KMS-11 (cell line): Measurements from ENCODE around the gene RALGDS.

ENCODE experiments used
- H2AFZ ChIP-seq: fragments of 200-600 bp; sonication (generic); 2 replicates; pipeline ENCODE4 v1.6.1; 2016; ENCODE audit warnings: antibody characterized with exemption, mixed run types, low read depth
- H3K27ac ChIP-seq: fragments of 200-600 bp; sonication (generic); 2 replicates; pipeline ENCODE4 v1.6.1; 2016; ENCODE audit warnings: mild to moderate bottlenecking, mixed run types
- H3K27me3 ChIP-seq: fragments of 200-600 bp; sonication (generic); 2 replicates; pipeline ENCODE4 v1.6.1; 2017; ENCODE audit warnings: mild to moderate bottlenecking, low read depth, mixed run types, moderate library complexity; ENCODE audit not compliant: insufficient read depth
- H3K36me3 ChIP-seq: fragments of 200-600 bp; sonication (generic); 2 replicates; pipeline ENCODE4 v1.6.1; 2017; ENCODE audit warnings: mild to moderate bottlenecking, mixed run types; ENCODE audit not compliant: insufficient read depth
- H3K4me1 ChIP-seq: fragments of 200-600 bp; sonication (generic); 2 replicates; pipeline ENCODE4 v1.6.1; 2016; ENCODE audit warnings: mild to moderate bottlenecking, low read depth, mixed run types; ENCODE audit not compliant: poor library complexity, severe bottlenecking
- H3K4me2 ChIP-seq: fragments of 200-600 bp; sonication (generic); 2 replicates; pipeline ENCODE4 v1.7.0; 2016; ENCODE audit warnings: mild to moderate bottlenecking, mixed run types
- H3K4me3 ChIP-seq: fragments of 200-600 bp; sonication (generic); IDR thresholded peaks from 2 replicates; pipeline ENCODE4 v1.6.1; 2017; ENCODE audit warnings: low read depth, low read length, mixed read lengths; ENCODE audit not compliant: insufficient read depth
- H3K79me2 ChIP-seq: fragments of 200-600 bp; sonication (generic); 2 replicates; pipeline ENCODE4 v1.6.1; 2016; ENCODE audit warnings: low read depth, mixed run types; ENCODE audit not compliant: insufficient read depth
- H3K9ac ChIP-seq: fragments of 200-600 bp; sonication (generic); 2 replicates; pipeline ENCODE4 v1.6.1; 2016; ENCODE audit warnings: mild to moderate bottlenecking, mixed run types
- H4K20me1 ChIP-seq: fragments of 200-600 bp; sonication (generic); 2 replicates; pipeline ENCODE4 v1.6.1; 2016; ENCODE audit warnings: mild to moderate bottlenecking, mixed run types; ENCODE audit not compliant: insufficient read depth
- TF ChIP-seq, protein P1 (sequence below): fragments of 200-600 bp; sonication (generic); conservative IDR thresholded peaks from 2 replicates; pipeline ENCODE4 v1.6.1; 2017; ENCODE audit warnings: low read depth, mild to moderate bottlenecking, antibody characterized with exemption, low read length, moderate library complexity, mixed read lengths

The RALGDS gene

DNA sequence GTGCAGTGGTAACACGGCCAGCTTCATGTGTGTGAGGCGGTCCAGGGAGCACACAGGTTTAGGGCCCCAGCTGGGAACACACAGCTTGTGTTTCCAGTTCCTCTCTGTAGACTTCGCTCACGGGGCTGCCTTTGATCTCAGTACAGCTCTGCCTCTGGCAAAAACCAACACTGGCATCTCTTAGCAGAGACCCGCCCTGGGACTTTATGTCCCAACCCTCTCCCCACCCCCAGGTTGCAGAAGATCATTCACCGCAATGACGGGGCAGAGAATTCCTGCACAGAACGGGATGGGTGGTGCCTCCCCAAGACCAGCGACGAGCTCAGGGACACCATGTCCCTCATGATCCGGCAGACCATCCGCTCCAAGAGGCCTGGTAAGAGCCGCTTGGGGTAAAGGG is 64.5 kb downstream of the RALGDS start:
- no peak overlapping the region for H3K4me2 ChIP-seq

DNA sequence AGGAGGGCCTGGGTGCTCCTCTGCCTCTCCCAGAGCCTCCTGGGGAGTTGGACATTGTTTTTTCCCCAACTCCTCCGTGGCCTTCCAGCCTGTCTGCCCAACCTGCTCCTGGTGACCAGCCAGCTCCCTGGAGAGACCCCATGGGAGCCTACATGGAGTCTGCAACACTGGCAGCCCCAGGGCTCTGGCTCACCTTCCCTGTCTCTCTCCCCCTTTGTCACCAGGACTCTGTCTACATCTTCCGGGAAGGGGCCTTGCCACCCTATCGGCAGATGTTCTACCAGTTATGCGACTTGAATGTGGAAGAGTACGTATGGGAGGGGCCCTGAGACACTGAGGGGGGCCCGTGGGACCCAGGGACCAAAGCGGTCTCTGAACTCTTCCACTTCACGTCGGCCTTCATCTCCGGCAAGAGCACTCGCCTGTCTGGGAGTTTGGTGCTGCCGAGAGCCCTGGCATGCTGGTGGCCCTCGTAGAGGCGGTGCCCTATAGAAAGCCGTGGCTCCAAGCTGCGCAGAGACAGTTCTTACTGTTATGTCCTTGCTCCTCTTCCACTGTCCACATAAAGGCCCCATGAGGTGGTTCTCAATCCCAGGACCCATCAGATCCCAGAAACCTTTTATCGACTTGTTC is 65.1 kb downstream of the RALGDS start:
- H3K4me1 ChIP-seq, result peaks cover 29% of the 10 kb centered on the region
- H3K36me3 ChIP-seq, result no peaks in the 10 kb centered on the region
- H4K20me1 ChIP-seq, result no peaks in the 10 kb centered on the region
- H3K27me3 ChIP-seq, result no peaks in the 10 kb centered on the region
- no peak overlapping the region for H3K27ac ChIP-seq
- no peaks in the 10 kb centered on the region for H3K79me2 ChIP-seq
- no peak overlapping the region for H2AFZ ChIP-seq
- H3K9ac ChIP-seq, result no peak overlapping the region
- TF ChIP-seq, protein P1, sequence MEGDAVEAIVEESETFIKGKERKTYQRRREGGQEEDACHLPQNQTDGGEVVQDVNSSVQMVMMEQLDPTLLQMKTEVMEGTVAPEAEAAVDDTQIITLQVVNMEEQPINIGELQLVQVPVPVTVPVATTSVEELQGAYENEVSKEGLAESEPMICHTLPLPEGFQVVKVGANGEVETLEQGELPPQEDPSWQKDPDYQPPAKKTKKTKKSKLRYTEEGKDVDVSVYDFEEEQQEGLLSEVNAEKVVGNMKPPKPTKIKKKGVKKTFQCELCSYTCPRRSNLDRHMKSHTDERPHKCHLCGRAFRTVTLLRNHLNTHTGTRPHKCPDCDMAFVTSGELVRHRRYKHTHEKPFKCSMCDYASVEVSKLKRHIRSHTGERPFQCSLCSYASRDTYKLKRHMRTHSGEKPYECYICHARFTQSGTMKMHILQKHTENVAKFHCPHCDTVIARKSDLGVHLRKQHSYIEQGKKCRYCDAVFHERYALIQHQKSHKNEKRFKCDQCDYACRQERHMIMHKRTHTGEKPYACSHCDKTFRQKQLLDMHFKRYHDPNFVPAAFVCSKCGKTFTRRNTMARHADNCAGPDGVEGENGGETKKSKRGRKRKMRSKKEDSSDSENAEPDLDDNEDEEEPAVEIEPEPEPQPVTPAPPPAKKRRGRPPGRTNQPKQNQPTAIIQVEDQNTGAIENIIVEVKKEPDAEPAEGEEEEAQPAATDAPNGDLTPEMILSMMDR, result no peak
- H3K4me3 ChIP-seq, result no peak overlapping the region
- no peak overlapping the region for H3K4me2 ChIP-seq

More for the DNA sequence above, 64.5 kb downstream of the RALGDS start:
- H2AFZ ChIP-seq, result no peak overlapping the region
- no peak overlapping the region for H3K4me3 ChIP-seq
- no peak overlapping the region for H3K9ac ChIP-seq
- H3K4me1 ChIP-seq, result peaks cover 29% of the 10 kb centered on the region
- TF ChIP-seq, protein P1, result no peak
- no peaks in the 10 kb centered on the region for H3K36me3 ChIP-seq
- H3K79me2 ChIP-seq, result no peaks in the 10 kb centered on the region
- no peaks in the 10 kb centered on the region for H3K27me3 ChIP-seq
- no peaks in the 10 kb centered on the region for H4K20me1 ChIP-seq
- H3K27ac ChIP-seq, result no peak overlapping the region

DNA sequence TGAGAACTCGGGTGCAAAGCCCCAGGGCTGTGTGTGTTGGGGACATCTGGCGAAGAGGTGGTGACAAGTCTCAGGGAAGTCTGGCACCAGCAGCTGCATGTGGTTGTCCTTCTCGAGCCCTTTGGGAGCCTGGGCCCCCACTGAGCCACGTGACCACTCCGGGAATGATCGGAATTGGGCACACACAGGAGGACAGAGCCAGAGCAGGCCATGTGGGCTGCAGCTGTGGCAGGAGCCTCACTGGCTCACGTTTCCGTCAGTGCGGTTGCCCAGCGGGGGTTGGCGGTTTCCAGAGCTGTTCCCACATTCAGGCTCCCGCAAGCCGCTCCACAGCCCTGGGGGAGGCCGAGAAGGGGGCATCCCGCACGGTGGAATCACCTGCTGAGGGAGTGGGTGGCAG is 66.1 kb downstream of the RALGDS start:
- TF ChIP-seq, protein P1, result no peak
- no peaks in the 10 kb centered on the region for H3K79me2 ChIP-seq
- no peak overlapping the region for H3K27ac ChIP-seq
- H2AFZ ChIP-seq, result no peak overlapping the region
- H3K9ac ChIP-seq, result no peak overlapping the region
- H3K4me2 ChIP-seq, result no peak overlapping the region
- peaks cover 25% of the 10 kb centered on the region for H3K4me1 ChIP-seq
- no peak overlapping the region for H3K4me3 ChIP-seq
- H4K20me1 ChIP-seq, result no peaks in the 10 kb centered on the region
- no peaks in the 10 kb centered on the region for H3K36me3 ChIP-seq
- no peaks in the 10 kb centered on the region for H3K27me3 ChIP-seq

DNA sequence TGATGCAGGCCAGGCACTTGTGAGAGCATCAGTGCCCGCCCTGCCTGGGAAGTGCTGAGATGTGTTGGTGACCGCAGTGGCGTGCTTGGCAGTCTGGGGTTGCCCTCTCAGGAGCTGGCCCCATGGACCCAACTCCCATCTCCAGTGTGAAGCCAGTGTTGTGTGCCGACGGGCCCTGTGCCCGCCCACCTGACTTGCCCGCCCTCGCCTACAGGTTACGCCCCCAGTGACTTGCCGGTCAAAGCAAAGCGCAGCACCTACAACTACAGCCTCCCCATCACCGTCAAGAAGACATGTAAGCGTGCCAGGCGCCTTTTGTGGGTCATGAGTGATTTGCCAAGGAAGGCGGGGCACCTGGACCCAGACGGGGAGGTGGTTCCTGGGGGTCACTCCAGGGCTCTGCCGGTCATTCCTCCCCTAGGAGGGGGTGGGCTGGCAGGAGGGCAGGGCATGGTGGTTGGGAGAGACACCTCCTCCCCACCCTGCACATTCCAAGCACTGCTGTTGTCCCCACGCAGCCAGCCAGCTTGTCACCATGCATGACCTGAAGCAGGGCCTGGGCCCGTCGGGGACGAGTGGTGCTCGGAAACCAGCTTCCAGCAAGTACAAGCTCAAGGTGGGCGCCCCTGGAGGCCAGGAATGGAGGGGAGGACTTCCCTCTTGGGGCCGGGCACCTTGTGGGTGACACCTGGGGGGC is 66.7 kb downstream of the RALGDS start:
- Histone ChIP-seq H3K27me3 (no peaks in the 10 kb centered on the region), H4K20me1 (no peaks in the 10 kb centered on the region), H3K9ac (no peak overlapping the region), H2AFZ (no peak overlapping the region), H3K27ac (no peak overlapping the region), H3K79me2 (no peaks in the 10 kb centered on the region), H3K4me1 (peaks cover 18% of the 10 kb centered on the region), H3K4me3 (no peak overlapping the region), H3K36me3 (no peaks in the 10 kb centered on the region), H3K4me2 (no peak overlapping the region)
- TF ChIP-seq, protein P1, result no peak
